Measurements from ENCODE around the gene ROR2.

GRCh38 chr9:91883503-91883902 lies 66.5 kb downstream of the ROR2 start:
- TF ChIP-seq POLR2A (IDR thresholded peaks at IDR 0.05; ENCODE audit: low read depth), result no peak
- no peak for TF ChIP-seq POLR2AphosphoS5 (IDR thresholded peaks at IDR 0.05)
- TF ChIP-seq CTCF (IDR thresholded peaks at IDR 0.05), result no peak
- TF ChIP-seq EP300 (IDR thresholded peaks at IDR 0.05), result no peak
